CD14-positive monocyte (primary cell): ENCODE results near the gene SLC16A4. TPM values are rescaled to one million over a fixed set of nuclear protein-coding genes. Genes with fewer than 3 reads are reported as not detected.

Experiments used
- DNase-seq, 3 donors: peaks; one replicate each; pipeline ENCODE4 v3.0.0-alpha.2; 2011 to 2022
- H2AFZ ChIP-seq: 2 replicates; pipeline ENCODE4 v1.6.0; 2012; ENCODE audit warnings: mild to moderate bottlenecking, low read depth, low read length, inconsistent platforms; ENCODE audit not compliant: insufficient read depth, poor library complexity, severe bottlenecking
- H3K27ac ChIP-seq, 2 donors: 1 replicate in 1 of 2; 2 replicates in 1 of 2; pipeline ENCODE4 v1.5.1; 2012 to 2013; ENCODE audit warnings: low read length in 2 of 2, control low read depth in 1 of 2, inconsistent platforms in 1 of 2, low read depth in 1 of 2, mild to moderate bottlenecking in 1 of 2
- H3K27me3 ChIP-seq, 2 donors: one replicate each; pipeline versions ENCODE4 v1.6.0 to v1.6.1; 2011 to 2013; ENCODE audit warnings: low read length in 2 of 2; ENCODE audit not compliant: control insufficient read depth in 2 of 2, insufficient read depth in 2 of 2
- H3K36me3 ChIP-seq, 2 donors: replicated peaks in 1 of 2; 1 replicate in 1 of 2; 2 replicates in 1 of 2; pipeline versions ENCODE4 v1.5.1 to v1.6.1; 2012 to 2013; ENCODE audit warnings: low read length in 2 of 2, control low read depth in 1 of 2, inconsistent platforms in 1 of 2, mild to moderate bottlenecking in 1 of 2; ENCODE audit not compliant: insufficient read depth in 2 of 2, control insufficient read depth in 1 of 2
- H3K4me1 ChIP-seq, 2 donors: 1 replicate in 1 of 2; 2 replicates in 1 of 2; pipeline versions ENCODE4 v1.5.1 to v1.6.1; 2012 to 2013; ENCODE audit warnings: low read length in 2 of 2, control low read depth in 1 of 2, inconsistent platforms in 1 of 2, mild to moderate bottlenecking in 1 of 2, moderate library complexity in 1 of 2; ENCODE audit not compliant: insufficient read depth in 2 of 2, control insufficient read depth in 1 of 2
- H3K4me2 ChIP-seq: replicated peaks from 2 replicates; pipeline ENCODE3; 2012; ENCODE audit warnings: low read length, moderate library complexity, mild to moderate bottlenecking; ENCODE audit not compliant: poor library complexity, severe bottlenecking; ENCODE audit errors: extremely low read depth
- H3K4me3 ChIP-seq, 3 experiments: fragments of 200-600 bp in 1 of 3; sonication (generic) in 1 of 3; replicated peaks in 1 of 3; 1 replicate in 2 of 3; 2 replicates in 1 of 3; pipeline ENCODE4 v1.5.1; 2011 to 2013; ENCODE audit warnings: low read length in 3 of 3, mild to moderate bottlenecking in 3 of 3, control low read depth in 2 of 3, low read depth in 2 of 3, inconsistent platforms in 1 of 3, moderate library complexity in 1 of 3
- H3K79me2 ChIP-seq: 2 replicates; pipeline ENCODE4 v1.6.0; 2012; ENCODE audit warnings: mild to moderate bottlenecking, control low read depth, inconsistent platforms, low read length, moderate library complexity; ENCODE audit not compliant: insufficient read depth
- H3K9ac ChIP-seq: 2 replicates; pipeline ENCODE4 v1.6.0; 2017; ENCODE audit warnings: low read length, mild to moderate bottlenecking; ENCODE audit not compliant: insufficient read depth, poor library complexity, severe bottlenecking
- H3K9me3 ChIP-seq, 2 donors: replicated peaks in 1 of 2; 1 replicate in 1 of 2; 2 replicates in 1 of 2; pipeline versions ENCODE4 v1.5.1 to v1.6.1; 2012 to 2013; ENCODE audit warnings: low read length in 2 of 2, control low read depth in 1 of 2; ENCODE audit not compliant: control insufficient read depth in 1 of 2, insufficient read depth in 1 of 2
- H4K20me1 ChIP-seq: 2 replicates; pipeline ENCODE4 v1.6.0; 2012; ENCODE audit warnings: mild to moderate bottlenecking, low read length, control low read depth, moderate library complexity; ENCODE audit not compliant: insufficient read depth
- H3K27ac Mint-ChIP-seq, 7 donors: one replicate each; pipeline ENCODE4 v1.8.0; 2020; ENCODE audit warnings: mild to moderate bottlenecking in 7 of 7, mixed read lengths in 7 of 7, moderate library complexity in 6 of 7, inconsistent platforms in 2 of 7
- H3K27me3 Mint-ChIP-seq, 3 donors: one replicate each; pipeline ENCODE4 v1.8.0; 2021 to 2022; ENCODE audit warnings: low read depth in 3 of 3, mild to moderate bottlenecking in 3 of 3, mixed read lengths in 3 of 3, moderate library complexity in 3 of 3, inconsistent platforms in 1 of 3
- H3K36me3 Mint-ChIP-seq, 2 donors: one replicate each; pipeline ENCODE4 v1.8.0; 2020; ENCODE audit warnings: mixed read lengths in 2 of 2, inconsistent platforms in 1 of 2, mild to moderate bottlenecking in 1 of 2
- H3K4me1 Mint-ChIP-seq: one replicate; pipeline ENCODE4 v1.8.0; 2020; ENCODE audit warnings: mild to moderate bottlenecking, mixed read lengths
- H3K4me3 Mint-ChIP-seq, 2 donors: one replicate each; pipeline ENCODE4 v1.8.0; 2020; ENCODE audit warnings: mild to moderate bottlenecking in 2 of 2, mixed read lengths in 2 of 2, moderate library complexity in 1 of 2
- H3K9me3 Mint-ChIP-seq, 7 donors: one replicate each; pipeline ENCODE4 v1.8.0; 2020 to 2022; ENCODE audit warnings: mixed read lengths in 7 of 7, mild to moderate bottlenecking in 6 of 7, moderate library complexity in 6 of 7, inconsistent platforms in 2 of 7
- WGBS: methylation state at CpG from one replicate; pipeline ENCODE4 v1.1.5; 2013; ENCODE audit warnings: missing lambda C conversion rate; ENCODE audit not compliant: insufficient coverage; 5-methylcytosine and 5-hydroxymethylcytosine counted together
- intact Hi-C, 2 donors: fragments of 100-400 bp; cut with micrococcal nuclease; formaldehyde crosslinking; loops; one replicate each; pipeline versions ENCODE4 v1.15.0 to v1.15.1; 2023
- polyA plus RNA-seq, 3 donors: library from polyadenylated mRNA; depleted of rRNA in 1 of 3; unstranded in 2 of 3; stranded (reverse) in 1 of 3; fragments of 300-500 nt in 2 of 3; fragments of >200 nt in 1 of 3; fragmentation: Illumina TruSeq in 2 of 3; gene quantifications; 1 replicate in 2 of 3; 2 replicates in 1 of 3; pipeline ENCODE4 v1.2.3, GENCODE V29; 2012 to 2021
- TF ChIP-seq, protein P1 (sequence below): fragments of 200-600 bp; IDR thresholded peaks from one replicate; pipeline ENCODE4 v1.8.0; 2022; ENCODE audit warnings: antibody characterized with exemption, mild to moderate bottlenecking

The SLC16A4 gene
- polyA plus RNA-seq, 3 donors = 0.13 to 0.26 (median 0.25) TPM

DNA sequence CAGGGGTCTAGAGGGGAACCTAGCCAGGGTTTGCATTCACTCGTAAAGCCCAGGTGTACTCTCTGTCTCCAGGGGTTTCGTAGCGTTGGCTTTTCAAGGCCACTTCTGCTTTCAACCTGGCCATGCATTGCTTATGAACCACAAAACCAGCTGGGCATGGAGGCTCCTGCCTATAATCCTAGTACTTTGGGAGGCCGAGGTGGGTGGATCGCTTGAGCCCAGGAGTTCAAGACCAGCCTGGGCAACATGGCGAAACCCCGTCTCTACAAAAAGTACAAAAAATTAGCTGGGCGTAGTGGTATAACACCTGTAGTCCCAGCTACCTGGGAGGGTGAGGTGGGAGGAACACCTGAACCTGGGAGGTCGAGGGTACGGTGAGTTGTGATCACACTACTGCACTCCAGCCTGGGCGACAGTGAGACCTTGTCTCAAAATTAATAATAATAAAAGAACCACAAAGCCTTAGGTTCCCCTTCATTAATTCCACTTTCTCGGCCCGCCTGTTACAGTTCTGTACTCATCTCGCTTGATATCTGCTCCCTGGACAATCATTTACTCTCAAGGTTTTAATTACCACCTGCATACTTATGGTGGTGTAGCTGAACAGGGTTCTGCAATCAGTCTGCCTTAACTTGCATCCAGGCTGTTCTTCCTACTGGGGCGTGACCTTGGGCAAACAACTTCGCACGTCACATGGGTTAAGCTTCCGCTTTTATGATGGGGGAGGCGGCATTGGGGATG lies 6.1 kb downstream of the SLC16A4 start:
- H3K27me3 ChIP-seq = no peaks in the 10 kb centered on the region
- Mint-ChIP-seq H3K27me3 (no peaks in the 10 kb centered on the region), H3K4me1 (peaks cover 49% of the 10 kb centered on the region), H3K9me3 (no peaks in the 10 kb centered on the region), H3K4me3 (peak overlapping the region in 1 of 2 donors; percentile 39), H3K36me3 (peaks cover 19 to 40% of the 10 kb centered on the region in 2 donors), H3K27ac (peak overlapping the region in 6 of 7 donors; percentile 23 to 84 (median 58))
- peaks cover 41 to 46% of the 10 kb centered on the region in 2 donors for H3K4me1 ChIP-seq
- H2AFZ ChIP-seq = no peak overlapping the region
- H3K4me3 ChIP-seq = no peak overlapping the region
- peaks cover 2 to 20% of the 10 kb centered on the region in 2 donors for H3K36me3 ChIP-seq
- 62% methylated on average over 5 of the region's 19 CpGs for WGBS
- peak in 2 of 3 donors; percentile 6 to 33 for DNase-seq
- TF ChIP-seq, protein P1, sequence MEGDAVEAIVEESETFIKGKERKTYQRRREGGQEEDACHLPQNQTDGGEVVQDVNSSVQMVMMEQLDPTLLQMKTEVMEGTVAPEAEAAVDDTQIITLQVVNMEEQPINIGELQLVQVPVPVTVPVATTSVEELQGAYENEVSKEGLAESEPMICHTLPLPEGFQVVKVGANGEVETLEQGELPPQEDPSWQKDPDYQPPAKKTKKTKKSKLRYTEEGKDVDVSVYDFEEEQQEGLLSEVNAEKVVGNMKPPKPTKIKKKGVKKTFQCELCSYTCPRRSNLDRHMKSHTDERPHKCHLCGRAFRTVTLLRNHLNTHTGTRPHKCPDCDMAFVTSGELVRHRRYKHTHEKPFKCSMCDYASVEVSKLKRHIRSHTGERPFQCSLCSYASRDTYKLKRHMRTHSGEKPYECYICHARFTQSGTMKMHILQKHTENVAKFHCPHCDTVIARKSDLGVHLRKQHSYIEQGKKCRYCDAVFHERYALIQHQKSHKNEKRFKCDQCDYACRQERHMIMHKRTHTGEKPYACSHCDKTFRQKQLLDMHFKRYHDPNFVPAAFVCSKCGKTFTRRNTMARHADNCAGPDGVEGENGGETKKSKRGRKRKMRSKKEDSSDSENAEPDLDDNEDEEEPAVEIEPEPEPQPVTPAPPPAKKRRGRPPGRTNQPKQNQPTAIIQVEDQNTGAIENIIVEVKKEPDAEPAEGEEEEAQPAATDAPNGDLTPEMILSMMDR = no peak
- H3K27ac ChIP-seq = peak overlapping the region in 1 of 2 donors; percentile 67
- H3K9me3 ChIP-seq = no peaks in the 10 kb centered on the region
- H4K20me1 ChIP-seq = no peaks in the 10 kb centered on the region
- no peaks in the 10 kb centered on the region for H3K79me2 ChIP-seq
- H3K9ac ChIP-seq = no peak overlapping the region
- intact Hi-C loops = no loop called here
- H3K4me2 ChIP-seq = no peak overlapping the region

GRCh38 chr1:110383251-110383990 lies 7.4 kb downstream of the SLC16A4 start:
- peak overlapping the region in 1 of 2 donors; percentile 67 for H3K27ac ChIP-seq
- no peaks in the 10 kb centered on the region for H3K9me3 ChIP-seq
- no peaks in the 10 kb centered on the region for H3K79me2 ChIP-seq
- H3K4me1 Mint-ChIP-seq = peaks cover 54% of the 10 kb centered on the region
- DNase-seq = no peak
- no peaks in the 10 kb centered on the region for H3K9me3 Mint-ChIP-seq
- WGBS = 66% methylated on average over 2 of the region's 5 CpGs
- TF ChIP-seq, protein P1 = no peak
- no peak overlapping the region for H3K9ac ChIP-seq
- H4K20me1 ChIP-seq = no peaks in the 10 kb centered on the region
- H3K36me3 ChIP-seq = peaks cover 0 to 21% of the 10 kb centered on the region in 2 donors
- H3K36me3 Mint-ChIP-seq = peaks cover 18 to 33% of the 10 kb centered on the region in 2 donors
- peaks cover 46 to 50% of the 10 kb centered on the region in 2 donors for H3K4me1 ChIP-seq
- H3K27me3 Mint-ChIP-seq = no peaks in the 10 kb centered on the region
- H3K4me3 ChIP-seq = peak overlapping the region in 1 of 3 experiments; percentile 12
- H3K4me2 ChIP-seq = peak overlapping the region; percentile 21
- intact Hi-C loops = no loop called here
- H3K27me3 ChIP-seq = no peaks in the 10 kb centered on the region
- peak overlapping the region; percentile 76 to 92 (median 86) for H3K27ac Mint-ChIP-seq
- H3K4me3 Mint-ChIP-seq = peak overlapping the region; percentile 16 to 82
- H2AFZ ChIP-seq = peak overlapping the region; percentile 18
